MM.1S (cell line): ENCODE results near the gene POU4F3.

Experiments used
- EZH2 ChIP-seq: fragments of 300-600 bp; sonication (generic); optimal IDR thresholded peaks from 2 replicates; pipeline ENCODE3; 2017; ENCODE audit warnings: low read depth, mild to moderate bottlenecking, antibody characterized with exemption, low read length, mixed read lengths
- EZH2phosphoT487 ChIP-seq: fragments of 300-600 bp; sonication (generic); IDR thresholded peaks from 2 replicates; pipeline ENCODE4 v1.6.1; 2018; ENCODE audit warnings: antibody characterized with exemption, low read length
- TF ChIP-seq, protein P1 (sequence below): fragments of 300-600 bp; sonication (generic); IDR thresholded peaks from 2 replicates; pipeline ENCODE4 v1.5.1; 2016; ENCODE audit warnings: antibody characterized with exemption, low read length, mixed read lengths

DNA sequence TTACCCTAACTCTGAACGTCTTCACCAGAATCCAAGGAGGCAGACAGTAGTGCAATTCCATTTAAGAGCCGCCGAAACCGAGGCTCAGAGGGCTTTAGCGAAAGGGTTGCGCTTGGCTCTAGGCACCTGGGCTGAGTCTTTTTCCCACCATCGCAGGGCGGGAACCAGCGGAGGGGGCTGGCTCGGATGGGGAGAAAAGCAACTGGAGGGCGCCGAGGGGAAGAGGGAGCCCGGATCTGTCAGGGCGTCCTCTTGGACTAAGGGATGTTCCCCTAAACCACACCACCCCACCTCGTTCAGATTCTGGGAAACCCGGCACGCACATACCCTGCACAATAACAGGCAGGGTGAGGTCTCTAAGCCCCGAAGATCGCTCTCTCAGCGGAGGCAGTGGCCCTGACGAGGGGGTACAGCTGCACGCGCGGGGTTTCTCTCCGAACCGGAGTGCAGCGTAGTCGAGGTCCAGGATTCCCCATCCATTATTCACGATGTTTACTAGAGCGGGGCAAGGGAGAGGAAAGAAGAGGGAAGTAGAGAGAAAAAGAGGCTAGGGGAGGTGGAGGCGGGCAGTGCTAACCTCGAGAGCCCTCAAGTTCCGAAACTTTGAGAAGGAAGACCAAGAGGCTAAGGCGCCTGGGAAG, 1.3 kb upstream of the POU4F3 start:
- TF ChIP-seq EZH2phosphoT487 (no peak), EZH2 (no peak)
- TF ChIP-seq, protein P1, sequence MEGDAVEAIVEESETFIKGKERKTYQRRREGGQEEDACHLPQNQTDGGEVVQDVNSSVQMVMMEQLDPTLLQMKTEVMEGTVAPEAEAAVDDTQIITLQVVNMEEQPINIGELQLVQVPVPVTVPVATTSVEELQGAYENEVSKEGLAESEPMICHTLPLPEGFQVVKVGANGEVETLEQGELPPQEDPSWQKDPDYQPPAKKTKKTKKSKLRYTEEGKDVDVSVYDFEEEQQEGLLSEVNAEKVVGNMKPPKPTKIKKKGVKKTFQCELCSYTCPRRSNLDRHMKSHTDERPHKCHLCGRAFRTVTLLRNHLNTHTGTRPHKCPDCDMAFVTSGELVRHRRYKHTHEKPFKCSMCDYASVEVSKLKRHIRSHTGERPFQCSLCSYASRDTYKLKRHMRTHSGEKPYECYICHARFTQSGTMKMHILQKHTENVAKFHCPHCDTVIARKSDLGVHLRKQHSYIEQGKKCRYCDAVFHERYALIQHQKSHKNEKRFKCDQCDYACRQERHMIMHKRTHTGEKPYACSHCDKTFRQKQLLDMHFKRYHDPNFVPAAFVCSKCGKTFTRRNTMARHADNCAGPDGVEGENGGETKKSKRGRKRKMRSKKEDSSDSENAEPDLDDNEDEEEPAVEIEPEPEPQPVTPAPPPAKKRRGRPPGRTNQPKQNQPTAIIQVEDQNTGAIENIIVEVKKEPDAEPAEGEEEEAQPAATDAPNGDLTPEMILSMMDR, result no peak
